GM18499 (cell line): Measurements from ENCODE around the gene ATP5F1E.

Source experiments
- ATAC-seq: cut with Tn5 transposase; IDR thresholded peaks from one replicate; pipeline ENCODE4 v1.9.1; 2021; ENCODE audit warnings: moderate number of reproducible peaks; ENCODE audit not compliant: insufficient read depth, unreplicated experiment

Gene ATP5F1E

GRCh38 chr20:58976061-58976730, 55.9 kb downstream of the ATP5F1E start:
- no peak for ATAC-seq
